GM21423 (cell line): ENCODE measurements around the gene ASCL5.

Experiments
- ATAC-seq: cut with Tn5 transposase; IDR thresholded peaks from one replicate; pipeline ENCODE4 v1.9.1; 2021; ENCODE audit warnings: mild to moderate bottlenecking, moderate library complexity; ENCODE audit not compliant: unreplicated experiment

ASCL5 gene

GRCh38 chr1:201088395-201088794 lies 38.6 kb downstream of the ASCL5 start:
- no peak for ATAC-seq

- peak; percentile 44 for ATAC-seq
These were observed 40.9 kb downstream of the ASCL5 start for GRCh38 chr1:201085902-201086735.

GRCh38 chr1:201084295-201084694 lies 42.7 kb downstream of the ASCL5 start:
- ATAC-seq: no peak

- ATAC-seq: no peak
These were observed 43.2 kb downstream of the ASCL5 start for GRCh38 chr1:201083741-201084140.

DNA sequence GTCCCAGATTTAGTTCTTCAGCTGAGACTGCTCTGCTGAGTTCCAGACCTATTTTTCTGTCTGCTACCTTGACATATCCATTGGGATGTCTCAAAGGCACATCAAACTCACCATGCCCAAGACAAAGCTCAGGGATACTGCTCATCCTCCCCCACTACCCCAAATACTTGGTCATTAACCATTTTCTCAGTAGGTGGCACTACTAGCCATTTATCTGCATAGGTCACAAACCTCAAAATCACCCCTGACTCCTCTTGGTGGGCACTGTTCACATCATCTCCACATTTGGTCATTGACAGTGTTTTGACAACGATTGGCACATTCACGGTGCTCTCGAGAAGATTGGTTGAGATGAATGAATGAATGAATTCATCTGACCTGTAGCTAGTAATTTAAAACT lies 46.8 kb downstream of the ASCL5 start:
- no peak for ATAC-seq

DNA sequence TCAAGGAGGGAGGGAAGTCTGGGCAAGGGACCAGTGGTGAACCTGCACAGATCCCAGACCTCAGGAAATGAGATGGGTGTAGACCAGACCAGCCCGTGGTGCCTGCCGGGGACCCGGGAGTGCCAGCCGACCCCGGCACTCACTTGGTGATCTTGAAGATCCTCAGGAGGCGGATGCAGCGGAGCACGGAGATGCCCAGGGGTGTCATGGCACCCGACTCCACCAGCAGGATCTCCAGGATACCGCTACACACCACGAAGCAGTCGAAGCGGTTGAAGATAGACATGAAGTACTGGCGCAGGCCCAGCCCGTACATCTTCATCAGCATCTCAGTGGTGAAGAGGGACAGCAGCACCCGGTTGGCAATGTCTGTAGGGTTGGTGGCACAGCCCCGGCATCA lies 49.2 kb downstream of the ASCL5 start:
- ATAC-seq: no peak

- no peak for ATAC-seq
These were observed 49.9 kb downstream of the ASCL5 start for GRCh38 chr1:201077116-201077515.

GRCh38 chr1:201076092-201076491 lies 50.9 kb downstream of the ASCL5 start:
- ATAC-seq: no peak

DNA sequence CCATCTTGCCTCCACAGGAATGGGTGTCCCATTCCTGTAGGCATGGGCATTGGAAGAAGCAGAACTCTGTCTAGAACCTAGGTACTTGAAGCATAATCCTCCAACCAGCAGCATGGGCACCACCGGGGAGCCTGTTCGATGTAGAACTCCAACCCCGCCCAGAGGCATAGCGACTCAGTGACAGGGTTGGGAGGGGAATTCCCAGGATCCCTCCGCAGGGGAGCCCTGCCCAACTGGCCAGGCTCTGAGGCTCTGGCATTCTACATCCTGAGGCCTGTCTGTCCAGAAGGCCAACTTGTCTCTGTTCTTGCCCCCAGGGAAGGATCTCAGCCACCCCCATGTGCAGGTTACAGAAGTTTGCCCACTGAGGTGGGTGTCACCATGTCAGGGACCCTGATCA lies 53.0 kb downstream of the ASCL5 start:
- ATAC-seq: no peak

DNA sequence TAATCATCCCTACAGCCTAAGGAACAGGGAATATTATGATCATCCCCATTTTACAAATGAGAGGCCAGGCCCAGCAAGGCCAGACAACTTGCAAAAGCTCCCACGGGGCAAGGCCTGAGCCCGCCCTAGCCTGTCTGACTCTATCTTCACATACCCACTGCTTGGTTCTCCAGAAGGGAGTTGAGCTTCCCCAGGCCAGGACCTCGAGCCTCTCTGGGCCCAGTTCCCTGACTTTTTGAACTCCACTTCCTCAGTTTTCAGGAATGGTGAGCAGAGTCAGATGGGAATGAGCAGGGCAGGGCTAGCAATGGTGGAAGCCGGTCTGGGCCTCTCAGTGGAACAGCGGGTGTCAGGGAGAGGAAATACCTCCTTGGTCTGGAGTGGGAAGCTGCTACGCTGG lies 54.1 kb downstream of the ASCL5 start:
- no peak for ATAC-seq

GRCh38 chr1:201072149-201072548 lies 54.8 kb downstream of the ASCL5 start:
- ATAC-seq: no peak

DNA sequence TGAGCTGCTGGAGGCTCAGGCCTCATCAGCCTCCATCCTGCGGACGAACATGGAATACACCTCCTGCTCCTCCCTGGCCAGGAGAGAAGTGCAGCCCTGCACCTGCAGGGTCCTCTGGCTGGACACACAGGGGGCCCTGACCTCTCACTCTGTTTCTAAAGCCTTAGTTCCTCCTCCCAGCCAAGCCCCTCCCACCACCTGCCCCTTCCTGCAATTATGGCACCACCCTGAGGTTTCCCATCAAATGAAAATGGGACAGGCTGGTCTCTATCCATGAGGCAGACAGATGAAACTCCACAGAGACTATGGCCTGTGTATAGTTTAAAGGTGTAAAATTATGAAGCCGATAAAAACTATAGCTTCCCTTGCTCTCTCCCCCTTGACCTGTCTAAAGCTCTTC lies 57.3 kb downstream of the ASCL5 start:
- ATAC-seq: no peak

DNA sequence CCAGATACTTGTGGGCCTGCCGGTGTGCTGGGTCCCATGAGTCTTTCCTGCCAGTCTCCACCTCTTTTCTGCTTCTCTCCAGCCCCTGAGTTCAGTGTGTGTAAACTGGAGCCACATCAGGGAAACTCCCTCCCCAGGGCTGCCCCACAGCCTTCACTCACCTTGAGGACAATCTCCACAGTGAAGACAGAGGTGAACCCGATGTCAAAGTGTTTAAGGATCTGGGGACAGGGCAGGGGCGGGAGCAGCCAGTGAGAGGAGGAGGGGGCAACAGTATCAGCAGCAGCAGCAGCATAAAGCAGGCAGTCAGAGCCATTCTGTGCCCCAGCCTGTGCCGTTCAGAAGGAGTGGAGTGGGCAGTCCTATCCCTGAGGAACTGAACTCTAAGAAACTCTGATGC lies 58.0 kb downstream of the ASCL5 start:
- ATAC-seq: no peak

DNA sequence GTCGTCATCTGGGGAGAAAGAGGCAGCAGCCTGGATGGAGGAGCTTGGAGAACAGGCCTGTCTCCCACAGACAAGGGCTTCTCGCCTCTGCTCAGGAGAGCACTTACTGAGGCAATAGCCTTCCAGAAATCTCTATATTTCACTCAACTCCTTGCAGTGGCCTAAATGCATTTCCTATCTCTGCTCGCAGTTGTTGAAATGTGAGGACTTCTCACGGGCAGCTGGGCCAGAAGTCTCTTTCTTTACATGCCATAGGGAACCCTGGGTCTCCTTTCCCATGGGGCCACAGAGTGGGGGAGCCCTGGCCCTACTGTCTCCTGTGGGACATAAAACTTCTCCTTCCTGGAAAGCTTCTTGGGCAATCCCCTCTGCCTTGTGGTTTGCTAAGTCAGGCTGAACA lies 60.0 kb downstream of the ASCL5 start:
- ATAC-seq: no peak

- ATAC-seq: no peak
These were observed 61.3 kb downstream of the ASCL5 start for GRCh38 chr1:201065686-201066085.

- ATAC-seq: no peak
These were observed 62.2 kb downstream of the ASCL5 start for GRCh38 chr1:201064806-201065205.
